ENCODE data around the gene SLC16A3. TPM values are rescaled to one million over a fixed set of nuclear protein-coding genes. Genes with fewer than 3 reads are reported as not detected.
A peak's percentile ranks its signal among the peaks of the same experiment; 100 is the strongest.

Gene SLC16A3
- total RNA-seq, 6 experiments from 2014 or later, result 4.1 to 34.0 (median 7.3) TPM

DNA sequence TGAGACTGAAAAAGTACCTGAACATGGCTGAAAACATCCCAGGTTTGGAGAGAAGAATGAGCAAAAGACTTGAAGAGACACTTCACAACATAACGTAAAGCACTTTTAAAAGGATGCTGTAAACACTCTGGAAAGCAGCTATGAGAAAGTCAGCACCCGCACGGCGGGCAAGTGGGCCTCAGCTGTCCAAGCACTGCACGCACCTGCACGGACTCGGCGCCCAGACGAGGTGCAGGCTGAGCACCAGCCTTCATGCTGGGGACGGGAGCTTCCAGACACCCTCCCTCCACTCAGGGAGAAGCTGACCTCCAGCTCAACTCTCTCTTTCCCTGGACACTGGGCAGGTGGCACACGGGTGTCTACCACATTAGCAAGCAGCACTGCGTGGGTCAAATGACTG lies 29.3 kb upstream of the SLC16A3 start:
- no peaks in the 10 kb centered on the region for H3K36me3 ChIP-seq
- 94% methylated on average over 3 of the region's 12 CpGs for WGBS (ENCODE audit: insufficient coverage, low coverage, low lambda C conversion rate, missing lambda C conversion rate)

GRCh38 chr17:82200135-82200534 lies 28.7 kb upstream of the SLC16A3 start:
- DNase-seq (no peak), ATAC-seq (no peak)
- H3K27me3 ChIP-seq, result no peaks in the 10 kb centered on the region
- no peak for TF ChIP-seq POLR2A (IDR thresholded peaks at IDR 0.05)
- TF ChIP-seq, protein P1, sequence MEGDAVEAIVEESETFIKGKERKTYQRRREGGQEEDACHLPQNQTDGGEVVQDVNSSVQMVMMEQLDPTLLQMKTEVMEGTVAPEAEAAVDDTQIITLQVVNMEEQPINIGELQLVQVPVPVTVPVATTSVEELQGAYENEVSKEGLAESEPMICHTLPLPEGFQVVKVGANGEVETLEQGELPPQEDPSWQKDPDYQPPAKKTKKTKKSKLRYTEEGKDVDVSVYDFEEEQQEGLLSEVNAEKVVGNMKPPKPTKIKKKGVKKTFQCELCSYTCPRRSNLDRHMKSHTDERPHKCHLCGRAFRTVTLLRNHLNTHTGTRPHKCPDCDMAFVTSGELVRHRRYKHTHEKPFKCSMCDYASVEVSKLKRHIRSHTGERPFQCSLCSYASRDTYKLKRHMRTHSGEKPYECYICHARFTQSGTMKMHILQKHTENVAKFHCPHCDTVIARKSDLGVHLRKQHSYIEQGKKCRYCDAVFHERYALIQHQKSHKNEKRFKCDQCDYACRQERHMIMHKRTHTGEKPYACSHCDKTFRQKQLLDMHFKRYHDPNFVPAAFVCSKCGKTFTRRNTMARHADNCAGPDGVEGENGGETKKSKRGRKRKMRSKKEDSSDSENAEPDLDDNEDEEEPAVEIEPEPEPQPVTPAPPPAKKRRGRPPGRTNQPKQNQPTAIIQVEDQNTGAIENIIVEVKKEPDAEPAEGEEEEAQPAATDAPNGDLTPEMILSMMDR (IDR thresholded peaks at IDR 0.05), result no peak
- intact Hi-C loops (cut with DNase I), result no loop called here
- H3K9me3 ChIP-seq, result no peaks in the 10 kb centered on the region
- no peak overlapping the region for H3K4me3 ChIP-seq
- no peaks in the 10 kb centered on the region for H3K4me1 ChIP-seq
- no peak overlapping the region for H3K27ac ChIP-seq
- WGBS (ENCODE audit: insufficient coverage, low coverage, low lambda C conversion rate, missing lambda C conversion rate), result 97% methylated on average over 5 of the region's 17 CpGs
- no peaks in the 10 kb centered on the region for H3K36me3 ChIP-seq

More for the DNA sequence above, 29.3 kb upstream of the SLC16A3 start:
- no peak overlapping the region for H3K4me3 ChIP-seq
- no peak for ATAC-seq
- no peaks in the 10 kb centered on the region for H3K4me1 ChIP-seq
- no peaks in the 10 kb centered on the region for H3K9me3 ChIP-seq
- H3K27me3 ChIP-seq, result no peaks in the 10 kb centered on the region
- H3K27ac ChIP-seq, result no peak overlapping the region
- DNase-seq, result no peak
- TF ChIP-seq POLR2A (IDR thresholded peaks at IDR 0.05), result no peak
- TF ChIP-seq, protein P1 (IDR thresholded peaks at IDR 0.05), result no peak
- intact Hi-C loops (cut with DNase I), result loop anchor here in 1 of 2 donors (10.0 kb wide), 1 partner anchor 255 kb away; the partner anchor contains the start of gene MYADML2

- no peaks in the 10 kb centered on the region for H3K36me3 ChIP-seq
- H3K27me3 ChIP-seq, result no peaks in the 10 kb centered on the region
- intact Hi-C loops (cut with DNase I), result no loop called here
- no peak for TF ChIP-seq POLR2A (IDR thresholded peaks at IDR 0.05)
- TF ChIP-seq, protein P1 (IDR thresholded peaks at IDR 0.05), result no peak
- no peak overlapping the region for H3K27ac ChIP-seq
- no peak overlapping the region for H3K4me3 ChIP-seq
- peaks cover 0 to under 1% (median under 1%) of the 10 kb centered on the region in 4 donors for H3K4me1 ChIP-seq
- peak in 3 of 4 donors; percentile 24 to 31 (median 28) for ATAC-seq
- WGBS (ENCODE audit: insufficient coverage, low coverage, low lambda C conversion rate, missing lambda C conversion rate), result 64% methylated on average over 10 of the region's 13 CpGs
- no peaks in the 10 kb centered on the region for H3K9me3 ChIP-seq
- no peak for DNase-seq
Observed at GRCh38 chr17:82200743-82201497, 27.9 kb upstream of the SLC16A3 start.

DNA sequence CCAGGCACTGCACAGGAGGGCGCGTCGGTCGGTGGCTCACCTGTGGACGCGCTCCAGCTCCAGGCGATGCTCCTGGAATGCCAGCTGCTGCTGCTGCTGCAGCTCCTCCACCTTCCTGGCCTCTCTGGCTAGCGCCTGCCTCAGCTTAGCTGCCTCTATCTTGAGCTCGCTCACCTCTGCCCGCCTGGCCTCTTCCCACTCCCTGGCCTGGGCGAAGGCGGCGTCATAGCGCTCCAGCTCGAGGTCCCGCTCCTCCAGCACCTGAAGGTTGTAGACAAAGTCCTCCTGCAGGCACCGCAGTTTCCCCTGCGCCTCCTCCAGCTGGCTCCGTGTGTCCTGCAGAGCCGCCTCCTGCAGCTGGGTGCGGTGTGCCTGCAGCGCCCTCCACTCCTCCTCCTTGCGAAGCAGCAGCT lies 27.3 kb upstream of the SLC16A3 start:
- Histone ChIP-seq H3K4me3 (no peak overlapping the region), H3K9me3 (no peaks in the 10 kb centered on the region), H3K27me3 (no peaks in the 10 kb centered on the region), H3K27ac (no peak overlapping the region), H3K4me1 (peaks cover 0 to 4% (median 2%) of the 10 kb centered on the region in 4 donors), H3K36me3 (no peaks in the 10 kb centered on the region)
- TF ChIP-seq, protein P1 (IDR thresholded peaks at IDR 0.05), result no peak
- no peak for TF ChIP-seq POLR2A (IDR thresholded peaks at IDR 0.05)
- intact Hi-C loops (cut with DNase I), result no loop called here
- WGBS (ENCODE audit: insufficient coverage, low coverage, low lambda C conversion rate, missing lambda C conversion rate), result 97% methylated on average over 6 of the region's 23 CpGs
- no peak for DNase-seq
- ATAC-seq, result no peak
